Measurements from ENCODE around the gene YY1AP1.

YY1AP1 gene
- long read RNA-seq, transcript YY1AP1-210 (10 exons, 3,073 nt) = minor isoform, 11 of 282 reads
- long read RNA-seq, transcript YY1AP1-212 (11 exons, 2,654 nt) = minor isoform, 29 of 282 reads
- long read RNA-seq, transcript YY1AP1-205 (11 exons, 2,663 nt) = major isoform, 131 of 282 reads
- long read RNA-seq, transcript YY1AP1-203 (10 exons, 2,524 nt) = minor isoform, 21 of 282 reads
- long read RNA-seq, partial matches to known transcripts = 20 of 282 reads
- long read RNA-seq, other reads (novel, unspliced or antisense) = 58 of 282 reads

DNA sequence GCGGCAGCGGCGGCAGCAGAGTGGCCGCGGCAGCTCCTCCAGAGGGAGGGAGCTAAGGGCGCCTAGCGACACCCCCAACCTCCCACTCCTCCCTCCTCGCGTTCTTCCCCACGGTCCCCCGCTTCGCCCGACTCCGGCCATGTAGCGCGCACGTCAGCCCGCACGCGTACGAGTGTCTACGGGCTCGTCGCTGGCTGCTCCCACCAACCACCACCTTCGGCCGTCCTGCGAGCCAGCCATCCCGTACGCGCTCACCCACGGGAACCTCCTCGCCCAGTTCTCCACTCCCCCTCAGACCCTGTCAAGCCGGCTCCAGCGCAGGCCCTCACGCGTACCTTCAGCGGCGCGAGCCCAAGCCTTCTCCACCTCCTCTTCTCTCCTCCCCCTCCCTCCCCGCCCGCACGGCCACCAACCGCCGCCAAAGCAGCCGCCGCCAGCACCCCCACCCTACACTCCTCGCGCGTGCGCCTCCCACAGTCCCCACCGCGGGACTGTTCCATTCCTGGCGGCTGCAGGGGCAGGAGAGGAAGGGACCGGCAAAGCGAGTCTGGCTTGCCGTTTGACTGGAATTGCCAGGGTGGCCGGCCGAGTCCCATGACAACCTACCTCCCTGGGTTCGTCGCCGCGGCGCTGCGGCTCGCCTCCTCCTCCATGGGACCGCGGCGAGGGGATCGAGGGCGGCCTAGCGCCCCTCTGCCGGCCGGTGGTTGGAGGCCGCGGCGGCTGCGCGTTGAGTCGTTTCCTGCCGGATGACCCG, at the start of gene YY1AP1:
Gene YY1AP1, minus strand, starts transcription at position 451 of the 757 bp plus-strand sequence. CDS start 8,338 bp downstream, outside the sequence.
- peak within 1 kb of the TSS; percentile 100 for H3K27ac ChIP-seq (replicated peaks)
- H3K27me3 ChIP-seq (ENCODE audit: insufficient read depth, poor library complexity, severe bottlenecking) = no peaks in the 10 kb centered on the region
- peak within 1 kb of the TSS; percentile 85 for H3K4me3 ChIP-seq (replicated peaks; ENCODE audit: insufficient read depth, low read length)
- peak; percentile 79 to 93 for DNase-seq (ENCODE audit: low read depth in 1 of 2, low spot score in 1 of 2)
- TF ChIP-seq CTCF (IDR thresholded peaks at IDR 0.05; ENCODE audit: insufficient read depth, low read length) = no peak
- no peak for TF ChIP-seq SPI1 (IDR thresholded peaks at IDR 0.05; ENCODE audit: borderline replicate concordance, low read depth)
- TF ChIP-seq REST (IDR thresholded peaks at IDR 0.05; ENCODE audit: insufficient replicate concordance, low read depth) = no peak
- no peak; the same call in 1 of the 2 replicates for TF ChIP-seq POLR2AphosphoS5 (IDR thresholded peaks at IDR 0.05; ENCODE audit: low read depth)
- no peak for TF ChIP-seq GABPA (IDR thresholded peaks at IDR 0.05; ENCODE audit: low read depth)

GRCh38 chr1:155729031-155729898, 40.7 kb upstream of the YY1AP1 start:
- H3K27me3 ChIP-seq (ENCODE audit: insufficient read depth, poor library complexity, severe bottlenecking) = no peaks in the 10 kb centered on the region
- H3K27ac ChIP-seq (replicated peaks) = no peak overlapping the region
- no peak for TF ChIP-seq POLR2AphosphoS5 (IDR thresholded peaks at IDR 0.05; ENCODE audit: low read depth)
- peak; percentile 32 for TF ChIP-seq CTCF (IDR thresholded peaks at IDR 0.05; ENCODE audit: insufficient read depth, low read length)
- no peak overlapping the region for H3K4me3 ChIP-seq (replicated peaks; ENCODE audit: insufficient read depth, low read length)
- peak in 1 of 2 experiments; percentile 54 for DNase-seq (ENCODE audit: low read depth in 1 of 2, low spot score in 1 of 2)

GRCh38 chr1:155725142-155725541, 36.6 kb upstream of the YY1AP1 start:
- Histone ChIP-seq H3K4me3 (replicated peaks; ENCODE audit: insufficient read depth, low read length) (no peak overlapping the region), H3K27me3 (ENCODE audit: insufficient read depth, poor library complexity, severe bottlenecking) (no peaks in the 10 kb centered on the region), H3K27ac (replicated peaks) (no peak overlapping the region)
- no peak for TF ChIP-seq GABPA (IDR thresholded peaks at IDR 0.05; ENCODE audit: low read depth)
- no peak for TF ChIP-seq CTCF (IDR thresholded peaks at IDR 0.05; ENCODE audit: insufficient read depth, low read length)
- TF ChIP-seq REST (IDR thresholded peaks at IDR 0.05; ENCODE audit: insufficient replicate concordance, low read depth) = no peak
- TF ChIP-seq POLR2AphosphoS5 (IDR thresholded peaks at IDR 0.05; ENCODE audit: low read depth) = no peak
- no peak for TF ChIP-seq SPI1 (IDR thresholded peaks at IDR 0.05; ENCODE audit: borderline replicate concordance, low read depth)
- no peak for DNase-seq (ENCODE audit: low read depth in 1 of 2, low spot score in 1 of 2)

All from HL-60 (cell line).